ENCODE data around the gene NFASC.

Gene NFASC

DNA sequence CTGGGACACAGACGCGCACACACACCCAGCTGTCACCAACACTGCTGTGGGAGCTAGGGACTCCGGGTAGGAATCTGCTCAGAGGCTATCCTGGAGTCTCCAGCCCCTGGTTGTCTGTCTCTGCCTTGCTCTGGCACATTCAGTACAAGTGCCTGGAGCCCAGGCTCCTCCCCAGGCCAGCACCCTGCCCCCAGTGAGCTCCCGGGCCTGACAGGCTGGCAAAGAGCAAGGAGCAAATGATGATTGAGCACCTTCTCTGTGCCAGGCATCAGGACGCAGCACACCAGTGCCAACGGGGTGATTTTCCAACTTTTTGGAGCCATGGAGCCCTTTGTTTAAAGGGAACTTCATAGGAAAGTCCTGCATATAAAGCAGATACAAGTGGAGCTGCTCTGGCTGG is 178.8 kb downstream of the NFASC start:
- peaks cover 10% of the 10 kb centered on the region for H3K27me3 ChIP-seq (ENCODE audit: control insufficient read depth, insufficient read depth, low read length)
- peaks cover 11% of the 10 kb centered on the region for H3K4me1 ChIP-seq (ENCODE audit: control insufficient read depth, low read depth, low read length)
- no peaks in the 10 kb centered on the region for H3K9me3 ChIP-seq (ENCODE audit: control insufficient read depth, low read depth, low read length)
- no peaks in the 10 kb centered on the region for H3K36me3 ChIP-seq (ENCODE audit: control insufficient read depth, low read depth, low read length)
- H3K9ac ChIP-seq (ENCODE audit: low read length), result no peak overlapping the region
- no peak overlapping the region for H3K4me3 ChIP-seq (ENCODE audit: low read length)
- no peak overlapping the region for H3K27ac ChIP-seq (ENCODE audit: low read length)

DNA sequence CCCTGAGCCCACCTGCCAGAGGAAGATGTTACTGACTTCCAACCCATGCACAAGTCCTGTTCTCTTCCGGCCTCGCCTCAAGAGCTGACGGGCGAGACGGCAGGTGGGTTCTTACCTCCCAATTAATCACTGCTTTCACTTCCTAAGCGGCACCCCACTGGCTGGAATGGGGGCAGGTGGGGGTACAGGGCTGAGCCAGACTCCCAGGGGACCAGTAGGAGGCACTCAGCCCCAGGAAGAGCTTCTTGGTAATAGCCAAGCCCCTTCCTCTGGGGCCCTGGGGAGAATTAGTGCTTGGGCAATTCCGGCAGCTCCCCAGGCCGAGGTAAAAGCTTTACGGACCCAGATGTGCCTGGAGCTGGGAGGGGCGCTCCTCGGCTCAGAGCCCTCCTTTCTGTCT is 182.0 kb downstream of the NFASC start:
- Histone ChIP-seq H3K4me3 (ENCODE audit: low read length) (no peak overlapping the region), H3K36me3 (ENCODE audit: control insufficient read depth, low read depth, low read length) (no peaks in the 10 kb centered on the region), H3K4me1 (ENCODE audit: control insufficient read depth, low read depth, low read length) (no peaks in the 10 kb centered on the region), H3K27ac (ENCODE audit: low read length) (no peak overlapping the region), H3K9ac (ENCODE audit: low read length) (no peak overlapping the region), H3K9me3 (ENCODE audit: control insufficient read depth, low read depth, low read length) (no peaks in the 10 kb centered on the region), H3K27me3 (ENCODE audit: control insufficient read depth, insufficient read depth, low read length) (no peaks in the 10 kb centered on the region)

DNA sequence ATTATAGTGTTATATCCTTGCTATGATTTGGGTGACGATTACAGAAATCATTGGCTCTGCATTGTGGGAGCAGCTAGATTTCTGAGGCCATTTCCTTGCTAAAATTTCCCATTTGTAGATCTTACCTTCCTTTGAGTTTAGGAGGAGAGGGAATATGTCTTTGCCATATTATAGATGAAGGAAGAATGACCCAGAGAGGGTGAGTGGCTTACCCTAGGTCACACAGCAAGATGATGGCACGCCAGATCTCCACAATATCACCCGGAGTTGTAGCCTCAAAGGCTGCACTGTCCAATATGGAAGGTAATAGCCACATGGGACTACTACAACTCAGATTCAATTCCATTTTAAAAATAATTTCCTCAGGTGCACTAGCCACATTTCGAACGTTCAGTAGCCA is 182.6 kb downstream of the NFASC start:
- Histone ChIP-seq H3K9ac (ENCODE audit: low read length) (no peak overlapping the region), H3K27me3 (ENCODE audit: control insufficient read depth, insufficient read depth, low read length) (no peaks in the 10 kb centered on the region), H3K9me3 (ENCODE audit: control insufficient read depth, low read depth, low read length) (no peaks in the 10 kb centered on the region), H3K4me3 (ENCODE audit: low read length) (no peak overlapping the region), H3K36me3 (ENCODE audit: control insufficient read depth, low read depth, low read length) (no peaks in the 10 kb centered on the region), H3K27ac (ENCODE audit: low read length) (no peak overlapping the region), H3K4me1 (ENCODE audit: control insufficient read depth, low read depth, low read length) (no peaks in the 10 kb centered on the region)

DNA sequence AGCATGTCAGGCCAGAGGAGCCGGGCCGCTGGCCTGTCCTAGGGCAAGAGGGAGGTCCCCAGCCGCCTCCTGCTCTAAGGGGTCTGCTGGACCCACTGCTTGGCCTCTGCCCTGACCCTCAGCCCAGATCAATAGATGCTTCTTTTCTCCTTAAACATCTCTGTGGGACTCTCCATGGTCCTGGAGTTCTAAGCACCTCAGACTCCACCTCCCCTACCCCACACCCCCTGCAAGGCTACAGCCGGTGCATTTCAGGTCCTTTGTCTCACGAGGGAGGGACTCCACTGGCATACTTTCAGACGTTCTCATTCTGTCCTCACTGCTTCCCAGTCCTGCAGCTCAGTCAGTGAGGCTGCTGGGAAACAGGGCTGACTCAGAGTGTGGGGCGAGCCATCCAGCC is 183.4 kb downstream of the NFASC start:
- H3K9ac ChIP-seq (ENCODE audit: low read length), result no peak overlapping the region
- no peak overlapping the region for H3K27ac ChIP-seq (ENCODE audit: low read length)
- no peaks in the 10 kb centered on the region for H3K4me1 ChIP-seq (ENCODE audit: control insufficient read depth, low read depth, low read length)
- no peaks in the 10 kb centered on the region for H3K36me3 ChIP-seq (ENCODE audit: control insufficient read depth, low read depth, low read length)
- no peak overlapping the region for H3K4me3 ChIP-seq (ENCODE audit: low read length)
- H3K9me3 ChIP-seq (ENCODE audit: control insufficient read depth, low read depth, low read length), result no peaks in the 10 kb centered on the region
- H3K27me3 ChIP-seq (ENCODE audit: control insufficient read depth, insufficient read depth, low read length), result no peaks in the 10 kb centered on the region

DNA sequence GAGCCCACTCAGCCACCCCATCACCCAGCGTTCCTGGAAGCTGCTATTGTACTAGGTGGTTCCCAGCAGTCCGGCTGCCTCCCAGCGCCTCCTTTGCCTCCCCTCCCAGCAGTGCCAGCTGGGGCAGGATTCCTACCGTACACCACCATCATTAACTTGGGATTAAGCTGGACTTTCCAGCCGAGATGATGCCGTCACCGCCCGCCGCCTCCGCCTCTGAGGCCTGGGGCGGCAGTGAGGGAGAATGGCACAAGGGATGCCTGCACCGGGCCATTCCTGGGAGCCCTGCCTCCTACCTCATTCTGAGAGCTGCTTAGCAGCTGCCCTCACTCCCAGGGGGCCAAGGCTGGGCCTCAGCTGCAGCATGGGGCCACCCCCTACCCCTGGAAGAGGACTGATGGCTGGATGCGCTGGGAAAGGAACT is 185.5 kb downstream of the NFASC start:
- Histone ChIP-seq H3K4me1 (ENCODE audit: control insufficient read depth, low read depth, low read length) (no peaks in the 10 kb centered on the region), H3K4me3 (ENCODE audit: low read length) (no peak overlapping the region), H3K9ac (ENCODE audit: low read length) (no peak overlapping the region), H3K9me3 (ENCODE audit: control insufficient read depth, low read depth, low read length) (no peaks in the 10 kb centered on the region), H3K27me3 (ENCODE audit: control insufficient read depth, insufficient read depth, low read length) (no peaks in the 10 kb centered on the region), H3K27ac (ENCODE audit: low read length) (no peak overlapping the region), H3K36me3 (ENCODE audit: control insufficient read depth, low read depth, low read length) (no peaks in the 10 kb centered on the region)

DNA sequence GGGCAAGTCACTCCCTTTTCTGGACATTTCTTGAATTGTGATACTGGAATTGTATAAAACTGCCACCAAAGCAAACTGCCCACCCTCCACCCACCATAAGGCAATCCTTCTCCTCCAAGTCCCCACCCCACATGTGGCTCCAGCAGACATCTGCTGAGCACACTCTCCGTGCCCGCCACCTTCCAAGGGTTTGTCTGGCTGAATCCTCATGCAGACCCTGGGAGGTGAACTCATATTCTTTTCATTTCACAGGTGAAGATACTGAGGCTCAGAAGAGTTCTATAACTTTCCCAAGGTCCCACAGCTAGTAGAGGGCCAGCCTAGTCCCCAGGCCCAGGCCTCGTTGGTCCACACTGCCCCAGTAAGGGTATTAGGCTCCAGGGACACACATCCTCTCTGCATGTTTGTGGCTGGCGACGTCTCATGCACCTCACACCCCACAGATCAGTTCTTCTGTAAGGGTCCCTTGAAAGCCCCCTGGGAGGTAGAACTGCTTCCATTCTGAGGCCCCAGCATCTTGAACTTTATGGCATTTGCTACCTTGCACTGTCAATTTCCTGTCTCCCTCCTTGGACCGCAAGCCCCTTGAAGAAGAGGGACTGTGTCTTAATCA is 186.4 kb downstream of the NFASC start:
- no peak overlapping the region for H3K4me3 ChIP-seq (ENCODE audit: low read length)
- H3K4me1 ChIP-seq (ENCODE audit: control insufficient read depth, low read depth, low read length), result peaks cover 3% of the 10 kb centered on the region
- H3K27me3 ChIP-seq (ENCODE audit: control insufficient read depth, insufficient read depth, low read length), result no peaks in the 10 kb centered on the region
- H3K9ac ChIP-seq (ENCODE audit: low read length), result no peak overlapping the region
- no peaks in the 10 kb centered on the region for H3K36me3 ChIP-seq (ENCODE audit: control insufficient read depth, low read depth, low read length)
- no peaks in the 10 kb centered on the region for H3K9me3 ChIP-seq (ENCODE audit: control insufficient read depth, low read depth, low read length)
- H3K27ac ChIP-seq (ENCODE audit: low read length), result no peak overlapping the region

DNA sequence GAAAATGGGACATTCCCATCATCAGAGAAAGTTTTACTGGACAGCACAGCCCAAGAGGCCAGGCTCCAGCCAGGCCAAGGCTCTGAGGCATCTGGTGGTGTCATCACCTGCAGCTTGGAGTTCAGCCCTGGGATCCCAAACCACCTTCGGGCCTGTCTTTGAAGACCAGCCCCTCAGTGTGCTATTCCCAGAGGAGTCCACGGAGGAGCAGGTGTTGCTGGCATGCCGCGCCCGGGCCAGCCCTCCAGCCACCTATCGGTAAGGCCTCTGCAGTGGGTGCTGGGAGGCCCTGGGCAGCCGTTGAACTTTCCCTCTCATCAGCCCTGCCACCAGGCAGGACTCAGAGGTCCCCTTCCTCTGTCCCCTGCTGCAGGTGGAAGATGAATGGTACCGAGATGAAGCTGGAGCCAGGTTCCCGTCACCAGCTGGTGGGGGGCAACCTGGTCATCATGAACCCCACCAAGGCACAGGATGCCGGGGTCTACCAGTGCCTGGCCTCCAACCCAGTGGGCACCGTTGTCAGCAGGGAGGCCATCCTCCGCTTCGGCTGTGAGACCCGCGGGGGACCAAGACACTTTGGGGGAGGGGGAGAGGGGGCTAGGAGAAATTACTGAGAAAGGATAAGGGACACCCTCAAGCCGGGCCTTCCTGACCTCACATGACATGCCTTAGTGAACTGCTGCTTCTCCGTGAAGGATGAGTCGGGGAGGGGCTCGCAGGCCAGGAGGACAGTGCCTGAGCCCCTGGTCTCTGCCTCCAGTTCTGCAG is 187.3 kb downstream of the NFASC start:
- Histone ChIP-seq H3K27me3 (ENCODE audit: control insufficient read depth, insufficient read depth, low read length) (no peaks in the 10 kb centered on the region), H3K36me3 (ENCODE audit: control insufficient read depth, low read depth, low read length) (no peaks in the 10 kb centered on the region), H3K4me3 (ENCODE audit: low read length) (no peak overlapping the region), H3K27ac (ENCODE audit: low read length) (no peak overlapping the region), H3K4me1 (ENCODE audit: control insufficient read depth, low read depth, low read length) (peaks cover 3% of the 10 kb centered on the region), H3K9ac (ENCODE audit: low read length) (no peak overlapping the region), H3K9me3 (ENCODE audit: control insufficient read depth, low read depth, low read length) (no peaks in the 10 kb centered on the region)

DNA sequence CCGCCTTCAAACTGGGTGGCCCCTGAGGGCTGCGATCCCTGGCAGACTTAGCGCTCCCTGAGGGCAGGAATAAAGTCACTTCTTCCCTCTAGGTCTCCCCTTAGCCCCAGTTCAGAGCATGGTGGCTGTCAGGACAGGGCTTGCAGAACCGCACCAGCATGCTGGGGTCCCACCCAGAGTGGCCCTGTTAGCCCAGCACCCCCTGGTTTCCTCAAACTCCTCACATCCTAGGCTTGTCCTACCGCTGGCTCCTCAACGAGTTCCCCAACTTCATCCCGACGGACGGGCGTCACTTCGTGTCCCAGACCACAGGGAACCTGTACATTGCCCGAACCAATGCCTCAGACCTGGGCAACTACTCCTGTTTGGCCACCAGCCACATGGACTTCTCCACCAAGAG is 188.2 kb downstream of the NFASC start:
- H3K9me3 ChIP-seq (ENCODE audit: control insufficient read depth, low read depth, low read length), result no peaks in the 10 kb centered on the region
- no peaks in the 10 kb centered on the region for H3K36me3 ChIP-seq (ENCODE audit: control insufficient read depth, low read depth, low read length)
- no peak overlapping the region for H3K4me3 ChIP-seq (ENCODE audit: low read length)
- no peaks in the 10 kb centered on the region for H3K27me3 ChIP-seq (ENCODE audit: control insufficient read depth, insufficient read depth, low read length)
- peaks cover 3% of the 10 kb centered on the region for H3K4me1 ChIP-seq (ENCODE audit: control insufficient read depth, low read depth, low read length)
- H3K9ac ChIP-seq (ENCODE audit: low read length), result no peak overlapping the region
- no peak overlapping the region for H3K27ac ChIP-seq (ENCODE audit: low read length)

DNA sequence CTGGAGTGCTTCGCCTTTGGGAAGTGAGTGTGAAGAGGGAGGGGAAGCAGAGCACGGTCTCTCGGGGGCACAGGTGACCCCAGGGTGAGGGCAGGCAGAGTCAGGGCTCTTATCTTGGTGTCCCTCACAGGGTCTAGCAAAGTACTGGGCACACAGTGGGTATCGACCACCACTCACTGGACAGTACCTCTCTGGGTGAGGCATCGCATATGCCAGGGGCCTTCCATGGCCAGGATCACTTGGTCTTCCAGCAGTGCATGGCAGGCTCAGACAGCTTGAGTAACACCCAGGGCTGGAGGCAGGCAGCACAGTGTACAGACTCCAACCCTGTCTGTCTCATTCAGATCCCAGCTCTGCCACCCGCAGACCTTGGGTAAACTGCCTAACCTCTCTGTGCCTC is 189.0 kb downstream of the NFASC start:
- Histone ChIP-seq H3K4me1 (ENCODE audit: control insufficient read depth, low read depth, low read length) (peaks cover 3% of the 10 kb centered on the region), H3K9ac (ENCODE audit: low read length) (no peak overlapping the region), H3K9me3 (ENCODE audit: control insufficient read depth, low read depth, low read length) (no peaks in the 10 kb centered on the region), H3K4me3 (ENCODE audit: low read length) (no peak overlapping the region), H3K27ac (ENCODE audit: low read length) (no peak overlapping the region), H3K27me3 (ENCODE audit: control insufficient read depth, insufficient read depth, low read length) (no peaks in the 10 kb centered on the region), H3K36me3 (ENCODE audit: control insufficient read depth, low read depth, low read length) (no peaks in the 10 kb centered on the region)

DNA sequence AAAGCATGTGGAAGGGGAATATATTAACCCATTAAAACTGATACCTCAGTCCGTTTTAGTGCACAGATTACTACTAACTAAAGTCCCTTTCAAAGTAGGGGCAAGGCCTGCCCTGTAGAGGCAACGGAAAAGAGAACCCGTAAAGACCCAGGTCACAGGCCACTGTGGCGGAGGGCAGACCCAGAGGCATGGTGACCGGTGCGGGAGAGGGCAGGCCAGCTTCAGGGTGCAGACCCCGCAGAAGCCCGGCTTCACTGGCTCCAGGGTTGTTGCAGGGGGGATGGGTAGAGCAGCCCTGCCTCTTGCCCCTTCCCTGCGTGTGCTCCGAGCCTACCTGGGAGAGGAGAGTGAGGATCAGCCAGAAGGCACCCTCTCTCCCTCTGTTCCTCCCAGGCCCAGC is 190.1 kb downstream of the NFASC start:
- peaks cover 3% of the 10 kb centered on the region for H3K4me1 ChIP-seq (ENCODE audit: control insufficient read depth, low read depth, low read length)
- H3K9ac ChIP-seq (ENCODE audit: low read length), result no peak overlapping the region
- H3K4me3 ChIP-seq (ENCODE audit: low read length), result no peak overlapping the region
- no peaks in the 10 kb centered on the region for H3K27me3 ChIP-seq (ENCODE audit: control insufficient read depth, insufficient read depth, low read length)
- H3K36me3 ChIP-seq (ENCODE audit: control insufficient read depth, low read depth, low read length), result no peaks in the 10 kb centered on the region
- no peaks in the 10 kb centered on the region for H3K9me3 ChIP-seq (ENCODE audit: control insufficient read depth, low read depth, low read length)
- no peak overlapping the region for H3K27ac ChIP-seq (ENCODE audit: low read length)

DNA sequence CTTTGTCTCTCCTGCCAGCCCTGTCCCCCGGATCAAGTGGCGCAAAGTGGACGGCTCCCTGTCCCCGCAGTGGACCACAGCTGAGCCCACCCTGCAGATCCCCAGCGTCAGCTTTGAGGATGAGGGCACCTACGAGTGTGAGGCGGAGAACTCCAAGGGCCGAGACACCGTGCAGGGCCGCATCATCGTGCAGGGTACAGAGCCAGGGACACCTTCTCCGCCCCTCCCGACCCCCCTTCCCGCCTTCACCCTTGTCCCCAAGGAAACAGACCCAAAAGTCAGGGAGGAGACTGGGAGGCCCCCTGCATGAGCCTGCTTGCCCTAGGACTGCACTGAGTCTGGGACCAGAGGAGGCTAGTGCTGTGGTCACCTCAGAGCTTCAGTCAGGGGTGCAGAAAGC is 190.6 kb downstream of the NFASC start:
- no peak overlapping the region for H3K4me3 ChIP-seq (ENCODE audit: low read length)
- H3K36me3 ChIP-seq (ENCODE audit: control insufficient read depth, low read depth, low read length), result no peaks in the 10 kb centered on the region
- no peak overlapping the region for H3K27ac ChIP-seq (ENCODE audit: low read length)
- no peaks in the 10 kb centered on the region for H3K27me3 ChIP-seq (ENCODE audit: control insufficient read depth, insufficient read depth, low read length)
- H3K4me1 ChIP-seq (ENCODE audit: control insufficient read depth, low read depth, low read length), result peaks cover 3% of the 10 kb centered on the region
- H3K9ac ChIP-seq (ENCODE audit: low read length), result no peak overlapping the region
- no peaks in the 10 kb centered on the region for H3K9me3 ChIP-seq (ENCODE audit: control insufficient read depth, low read depth, low read length)

DNA sequence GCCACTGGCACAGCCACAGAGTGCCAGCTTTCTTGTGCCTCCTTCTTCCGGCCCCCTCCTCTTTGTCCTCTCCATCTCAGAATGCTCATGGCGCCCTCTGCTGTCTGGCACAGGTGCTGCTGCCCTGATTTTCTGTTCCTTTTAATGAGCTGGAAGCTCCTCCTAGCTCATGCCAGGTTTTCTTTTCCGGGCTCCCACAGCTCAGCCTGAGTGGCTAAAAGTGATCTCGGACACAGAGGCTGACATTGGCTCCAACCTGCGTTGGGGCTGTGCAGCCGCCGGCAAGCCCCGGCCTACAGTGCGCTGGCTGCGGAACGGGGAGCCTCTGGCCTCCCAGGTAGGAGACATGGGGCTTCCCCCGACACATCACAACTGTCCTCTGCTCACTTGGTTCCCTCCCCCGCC is 191.0 kb downstream of the NFASC start:
- Histone ChIP-seq H3K27ac (ENCODE audit: low read length) (no peak overlapping the region), H3K27me3 (ENCODE audit: control insufficient read depth, insufficient read depth, low read length) (no peaks in the 10 kb centered on the region), H3K9ac (ENCODE audit: low read length) (no peak overlapping the region), H3K4me1 (ENCODE audit: control insufficient read depth, low read depth, low read length) (peaks cover 3% of the 10 kb centered on the region), H3K4me3 (ENCODE audit: low read length) (no peak overlapping the region), H3K36me3 (ENCODE audit: control insufficient read depth, low read depth, low read length) (no peaks in the 10 kb centered on the region), H3K9me3 (ENCODE audit: control insufficient read depth, low read depth, low read length) (no peaks in the 10 kb centered on the region)
